ENCODE measurements around the gene DMTF1.
"Not testable (repeated sequence)": the region's sequence is repeated elsewhere in the genome, so short reads cannot be mapped to it uniquely, and the experiment has no call there.

DMTF1 gene

DNA sequence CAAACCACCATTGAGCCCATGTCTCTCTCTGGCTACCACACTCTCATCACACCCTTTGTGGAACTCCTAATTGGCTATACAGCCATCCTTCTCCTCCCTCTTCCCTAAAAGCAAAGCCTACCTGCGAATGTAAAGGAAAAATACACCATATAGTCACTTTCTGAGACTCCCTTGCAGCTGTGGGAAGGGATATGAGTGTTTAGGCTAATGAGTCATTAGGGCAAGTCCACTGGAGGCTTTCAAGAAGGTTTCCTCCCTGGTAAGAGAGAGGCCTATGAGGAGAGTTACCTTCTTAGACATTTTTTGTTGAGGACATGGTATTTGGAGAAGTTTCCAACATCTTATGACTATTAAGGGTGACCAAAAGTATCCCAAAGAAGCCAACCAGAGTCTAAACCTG, 71.4 kb downstream of the DMTF1 start:
- DNase-seq (ENCODE audit: low read depth), result no peak

DNA sequence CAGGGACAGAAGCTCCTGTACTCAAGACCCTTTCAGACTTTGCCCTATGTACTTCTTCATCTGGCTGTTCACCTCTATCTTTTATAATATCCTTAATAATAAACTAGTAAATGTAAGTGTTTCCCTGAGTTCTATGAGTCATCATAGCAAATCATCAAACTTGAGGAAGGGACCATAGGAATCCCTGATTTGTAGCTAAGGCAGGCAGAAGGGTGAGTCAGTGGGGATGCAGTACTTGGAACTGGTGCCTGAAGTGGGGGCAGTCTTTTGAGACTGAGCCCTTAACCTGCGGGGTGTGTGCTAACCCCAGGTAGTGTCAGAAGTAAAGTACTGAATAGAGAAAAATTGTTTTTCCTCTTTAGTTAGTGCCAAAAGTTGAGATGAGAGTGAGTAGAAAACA, 73.4 kb downstream of the DMTF1 start:
- no peak for DNase-seq (ENCODE audit: low read depth)

- no peak for DNase-seq (ENCODE audit: low read depth)
These were observed 74.2 kb downstream of the DMTF1 start for GRCh38 chr7:87226495-87226894.

DNA sequence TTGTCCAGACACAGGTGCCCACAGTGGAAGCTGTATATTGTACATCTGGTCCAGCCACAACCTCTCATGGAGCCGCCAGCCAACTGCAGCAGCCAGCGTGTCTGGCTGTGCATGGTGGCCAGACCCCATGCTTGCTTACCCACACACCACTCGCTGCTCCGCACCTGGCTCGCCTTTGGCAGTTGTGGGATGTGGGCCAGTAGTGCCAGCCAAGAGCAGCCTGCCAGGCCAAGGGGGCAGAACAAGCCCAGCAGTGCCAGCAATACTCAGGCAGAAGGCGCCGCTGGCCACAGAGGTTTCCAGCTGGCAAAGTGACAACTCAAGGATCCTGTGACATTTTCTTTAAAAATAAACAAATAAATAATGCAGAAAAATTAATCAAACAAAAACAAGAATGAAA, 79.0 kb downstream of the DMTF1 start:
- no peak for DNase-seq (ENCODE audit: low read depth)

- DNase-seq (ENCODE audit: low read depth), result no peak
These were observed 79.5 kb downstream of the DMTF1 start for GRCh38 chr7:87231711-87232110.

- DNase-seq (ENCODE audit: low read depth), result no peak
These were observed 82.7 kb downstream of the DMTF1 start for GRCh38 chr7:87234949-87235348.

DNA sequence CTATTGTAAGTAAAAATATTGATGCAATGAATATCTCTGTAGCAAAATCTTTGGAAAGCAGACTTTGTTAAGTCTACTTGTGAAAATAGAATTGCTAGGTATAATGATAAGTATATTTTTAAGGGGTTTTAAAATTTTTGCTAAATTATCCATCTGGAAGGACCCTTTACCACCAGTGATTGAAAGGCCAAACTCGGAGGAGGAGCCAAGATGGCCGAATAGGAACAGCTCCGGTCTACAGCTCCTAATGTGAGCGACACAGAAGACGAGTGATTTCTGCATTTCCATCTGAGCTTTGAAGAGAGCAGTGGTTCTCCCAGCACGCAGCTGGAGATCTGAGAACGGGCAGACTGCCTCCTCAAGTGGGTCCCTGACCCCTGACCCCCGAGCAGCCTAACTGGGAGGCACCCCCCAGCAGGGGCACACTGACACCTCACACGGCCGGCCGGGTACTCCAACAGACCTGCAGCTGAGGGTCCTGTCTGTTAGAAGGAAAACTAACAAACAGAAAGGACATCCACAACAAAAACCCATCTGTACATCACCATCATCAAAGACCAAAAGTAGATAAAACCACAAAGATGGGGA, 86.3 kb downstream of the DMTF1 start:
- DNase-seq (ENCODE audit: low read depth), result not testable (repeated sequence)

GRCh38 chr7:87245671-87246070, 93.4 kb downstream of the DMTF1 start:
- not testable (repeated sequence) for DNase-seq (ENCODE audit: low read depth)

Data from stimulated activated CD8-positive, alpha-beta memory T cell treated with anti-CD3 and anti-CD28 coated beads, Interleukin-7, amount 100 ng/mL, for 24 hours (primary cell).